Measurements from ENCODE around the gene PANX3.

The PANX3 gene

DNA sequence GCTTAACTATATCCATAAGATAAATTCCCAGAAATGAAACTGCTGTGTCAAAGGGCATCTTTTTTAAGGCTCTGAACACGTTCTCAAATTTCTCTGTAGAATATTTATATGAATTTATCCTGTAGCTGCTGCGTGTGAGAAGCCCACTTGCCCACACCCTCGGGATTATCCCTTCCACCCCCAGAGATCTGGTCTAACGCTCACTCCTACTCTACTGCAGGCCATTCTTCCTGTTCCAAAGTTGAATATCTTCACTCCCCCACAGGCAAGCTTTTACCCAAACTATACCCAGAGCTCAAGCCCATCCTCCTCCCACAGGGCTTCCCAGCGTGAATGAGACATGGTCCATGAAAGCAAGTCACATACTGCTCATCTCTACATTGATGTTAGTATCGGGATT, 37.4 kb downstream of the PANX3 start:
- H3K4me3 ChIP-seq (ENCODE audit: low read depth, low read length) = no peak overlapping the region
- DNase-seq (ENCODE audit: low read depth) = no peak

DNA sequence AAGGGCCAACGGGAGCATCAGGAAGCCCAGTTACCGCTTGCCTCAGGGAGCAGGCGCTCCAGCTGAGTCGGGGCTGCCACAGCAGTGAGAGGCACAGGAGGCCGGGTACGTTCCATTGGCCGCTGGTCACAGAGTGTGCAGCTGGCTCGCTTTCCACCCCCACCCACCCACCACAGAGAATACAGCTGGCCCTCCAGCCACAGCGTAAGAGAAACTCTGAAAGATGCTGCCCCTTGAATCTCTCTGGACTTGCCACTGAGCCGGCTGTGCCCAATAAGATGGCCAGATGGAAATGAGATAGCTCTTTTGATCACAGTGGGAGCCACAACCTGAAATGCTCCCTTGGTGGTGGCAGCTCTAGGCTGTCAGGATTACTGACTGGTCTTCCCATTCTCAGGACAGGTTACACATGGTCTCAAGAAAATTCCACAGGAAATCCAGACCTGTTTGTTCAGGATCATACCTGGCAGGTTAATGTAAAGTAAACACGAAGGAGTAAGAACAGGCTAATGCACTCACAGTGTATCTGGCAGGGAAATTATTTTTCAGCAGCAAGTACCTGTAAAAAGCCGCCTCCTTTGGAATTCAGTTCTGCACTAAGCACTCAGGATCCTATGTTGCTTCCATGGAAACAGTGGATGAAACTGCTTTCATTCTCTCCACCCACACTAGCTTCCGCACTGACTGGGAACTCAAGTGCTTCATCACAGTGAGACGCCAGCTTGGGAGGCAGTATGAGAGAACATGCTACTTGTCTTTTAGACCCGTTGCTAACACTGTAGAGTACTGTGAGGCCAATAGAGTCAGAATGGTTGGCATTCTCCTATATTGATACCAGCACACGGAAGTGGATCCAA, 45.8 kb downstream of the PANX3 start:
- no peak overlapping the region for H3K4me3 ChIP-seq (ENCODE audit: low read depth, low read length)
- DNase-seq (ENCODE audit: low read depth) = no peak

DNA sequence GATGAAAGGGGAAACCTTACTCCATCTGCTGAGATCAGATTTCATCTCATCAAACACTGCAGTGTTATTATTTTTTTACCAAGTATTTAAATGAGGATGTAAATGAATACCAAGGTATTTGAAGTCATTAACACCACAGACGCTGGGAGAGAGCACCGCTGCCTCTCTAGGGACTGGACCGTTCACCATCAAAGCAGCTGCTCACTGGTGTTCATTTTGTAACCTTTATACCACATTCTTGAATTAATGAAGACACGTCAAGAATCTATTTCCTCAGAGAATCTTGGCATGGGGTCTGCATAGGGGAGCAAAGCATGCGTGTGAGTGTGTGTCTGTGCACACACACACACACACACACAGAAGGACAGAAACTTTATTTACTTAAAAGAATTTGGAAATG, 46.7 kb downstream of the PANX3 start:
- no peak for DNase-seq (ENCODE audit: low read depth)
- H3K4me3 ChIP-seq (ENCODE audit: low read depth, low read length) = no peak overlapping the region

DNA sequence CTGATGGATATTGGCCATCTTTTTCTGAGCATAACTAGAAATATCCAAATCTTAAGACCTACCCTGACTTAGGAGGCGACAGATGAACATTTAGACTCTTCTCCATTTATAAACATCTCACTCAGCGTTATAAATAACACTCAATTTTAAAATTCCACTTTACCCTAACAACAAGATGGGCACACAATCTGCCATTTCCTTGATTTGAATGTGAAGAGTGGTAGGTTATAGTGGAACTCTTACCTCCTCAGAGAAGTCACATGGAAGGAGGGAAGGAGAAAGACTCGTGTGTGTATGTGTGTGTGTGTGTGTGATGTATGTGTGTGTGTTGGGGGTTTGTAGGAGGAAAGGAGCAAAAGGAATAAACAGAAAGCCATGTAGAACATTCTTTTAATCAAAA, 47.3 kb downstream of the PANX3 start:
- DNase-seq (ENCODE audit: low read depth) = no peak
- no peak overlapping the region for H3K4me3 ChIP-seq (ENCODE audit: low read depth, low read length)

DNA sequence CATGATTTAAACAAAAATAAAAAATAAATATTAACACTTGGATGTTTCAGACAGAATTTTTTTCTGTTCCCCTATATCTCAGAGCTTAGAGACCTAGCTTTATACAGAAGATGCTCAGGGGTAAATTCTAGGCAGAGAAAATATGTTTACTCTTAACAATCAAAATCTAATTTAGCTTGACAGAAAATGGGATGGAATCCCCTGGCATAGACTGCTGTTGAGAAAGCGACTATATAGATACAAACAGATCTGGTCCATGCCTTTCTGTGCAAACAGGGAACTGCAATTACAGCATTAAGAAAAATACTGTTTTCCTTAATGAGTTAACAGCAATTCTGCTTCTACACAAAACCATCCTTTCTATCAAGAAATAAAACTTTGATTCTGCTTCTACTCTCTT, 47.8 kb downstream of the PANX3 start:
- no peak for DNase-seq (ENCODE audit: low read depth)
- H3K4me3 ChIP-seq (ENCODE audit: low read depth, low read length) = no peak overlapping the region

DNA sequence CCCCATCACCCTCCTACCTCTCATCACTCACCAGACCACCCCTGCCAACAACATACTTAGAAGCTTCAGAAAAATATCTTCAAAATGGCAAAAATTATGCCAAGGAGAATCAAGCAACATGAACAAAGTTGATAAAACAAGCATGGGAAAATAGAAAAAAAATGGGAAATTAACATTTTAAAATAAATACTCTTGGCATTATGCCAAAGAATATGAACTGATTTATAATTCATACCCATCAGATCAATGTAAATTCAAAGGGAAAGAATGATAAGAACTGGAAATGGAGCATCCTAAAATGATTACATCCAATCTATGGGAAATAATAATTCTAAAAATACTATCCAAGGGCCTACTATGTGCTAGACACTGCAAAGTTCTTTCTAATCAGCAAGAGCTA, 50.3 kb downstream of the PANX3 start:
- no peak for DNase-seq (ENCODE audit: low read depth)
- H3K4me3 ChIP-seq (ENCODE audit: low read depth, low read length) = no peak overlapping the region

DNA sequence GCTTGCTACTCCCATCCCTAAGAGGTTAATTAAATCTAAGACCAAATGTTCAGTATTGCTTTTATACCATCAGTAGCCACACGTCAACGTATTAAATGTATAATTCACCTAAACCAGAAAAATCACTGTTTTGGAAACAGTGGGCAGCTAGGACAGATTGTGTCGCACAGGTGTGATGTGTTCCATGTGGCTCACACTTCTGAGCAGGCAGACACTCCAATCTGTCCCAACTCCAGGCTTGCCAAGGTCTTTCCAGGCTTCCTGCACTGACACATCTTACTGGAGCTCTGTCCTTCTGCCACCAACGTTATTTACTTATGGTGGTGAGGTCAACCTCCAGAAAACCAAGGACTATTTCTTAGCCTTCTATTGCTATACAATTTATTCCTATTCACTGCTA, 50.9 kb downstream of the PANX3 start:
- H3K4me3 ChIP-seq (ENCODE audit: low read depth, low read length) = no peak overlapping the region
- DNase-seq (ENCODE audit: low read depth) = no peak

DNA sequence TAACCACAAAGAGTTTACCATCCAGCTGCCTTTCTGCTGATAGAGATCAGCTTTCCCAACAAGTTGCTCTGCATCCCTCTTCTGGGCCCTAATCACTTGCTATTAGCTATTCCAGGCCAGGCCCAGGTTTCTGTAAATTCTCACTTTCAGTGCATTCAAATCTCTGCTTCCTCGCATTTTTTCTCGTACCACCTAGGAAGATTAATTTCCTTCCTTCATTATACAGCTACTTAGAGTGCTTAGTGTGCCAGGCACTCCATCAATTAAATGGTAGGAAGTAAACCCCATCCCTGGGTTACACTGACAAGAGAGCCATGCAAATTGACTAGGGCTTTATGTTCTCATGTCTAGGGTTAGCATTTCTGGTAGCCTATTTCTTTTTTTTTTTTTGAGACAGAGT, 52.6 kb downstream of the PANX3 start:
- DNase-seq (ENCODE audit: low read depth) = no peak
- H3K4me3 ChIP-seq (ENCODE audit: low read depth, low read length) = no peak overlapping the region

DNA sequence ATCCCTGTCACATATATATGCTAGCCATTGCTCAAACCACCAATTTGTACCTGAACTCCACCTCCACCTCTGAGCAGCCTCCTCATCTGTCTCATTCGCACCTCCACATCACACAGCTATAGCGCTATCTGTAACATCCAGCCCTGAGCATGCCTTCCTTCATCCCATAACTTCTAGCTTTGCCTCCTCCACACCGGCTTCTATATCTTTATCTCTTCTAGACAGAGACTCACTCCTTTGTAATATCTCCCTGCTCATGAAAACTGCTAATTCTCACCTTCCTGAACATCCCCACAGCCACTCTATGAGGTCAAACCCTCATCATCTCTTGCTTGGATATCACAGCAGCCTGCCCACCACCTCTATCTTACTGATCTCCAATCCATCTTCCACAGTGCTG, 56.4 kb downstream of the PANX3 start:
- H3K4me3 ChIP-seq (ENCODE audit: low read depth, low read length) = no peak overlapping the region
- no peak for DNase-seq (ENCODE audit: low read depth)

DNA sequence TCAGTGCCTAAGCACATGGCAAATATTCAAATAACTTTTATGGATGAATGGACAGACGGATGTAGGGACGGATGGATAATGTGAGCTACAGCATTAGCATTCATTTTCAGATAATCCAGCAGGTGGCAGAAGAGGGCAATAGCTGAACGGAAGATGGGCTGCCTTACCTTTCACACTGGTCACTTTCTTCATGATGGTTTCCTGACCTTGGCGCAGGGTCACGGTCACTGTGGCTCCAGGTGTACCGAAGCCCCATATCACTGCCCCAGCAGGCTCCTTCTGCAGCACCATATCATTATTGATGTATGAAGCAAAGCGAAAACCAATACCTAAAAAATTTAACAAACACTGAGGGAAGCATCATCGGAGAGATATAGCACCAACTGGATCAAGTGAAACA, 58.0 kb downstream of the PANX3 start:
- DNase-seq (ENCODE audit: low read depth) = no peak
- H3K4me3 ChIP-seq (ENCODE audit: low read depth, low read length) = no peak overlapping the region
